C4-2B (cell line): Measurements from ENCODE around the gene DCUN1D3.

Source experiments
- H3K27ac ChIP-seq: fragments of 450-650 bp; 2 replicates; pipeline ENCODE4 v1.5.1; 2017
- CTCF ChIP-seq: fragments of 450-650 bp; conservative IDR thresholded peaks from 2 replicates; pipeline ENCODE4 v1.5.1; 2017; ENCODE audit warnings: mild to moderate bottlenecking
- ZFX ChIP-seq: fragments of 450-650 bp; IDR thresholded peaks from 2 replicates; pipeline ENCODE4 v1.6.1; 2017

DCUN1D3 gene

GRCh38 chr16:20875355-20875650, 24.9 kb downstream of the DCUN1D3 start:
- TF ChIP-seq CTCF (no peak), ZFX (no peak)
- no peak overlapping the region for H3K27ac ChIP-seq

- no peak overlapping the region for H3K27ac ChIP-seq
- TF ChIP-seq ZFX (no peak), CTCF (no peak)
Observed at GRCh38 chr16:20874088-20874581, 26.0 kb downstream of the DCUN1D3 start.

- no peak for TF ChIP-seq ZFX
- TF ChIP-seq CTCF = no peak
- no peak overlapping the region for H3K27ac ChIP-seq
Observed at GRCh38 chr16:20873331-20873730, 26.8 kb downstream of the DCUN1D3 start.

- H3K27ac ChIP-seq = no peak overlapping the region
- TF ChIP-seq CTCF = no peak
- no peak for TF ChIP-seq ZFX
Observed at GRCh38 chr16:20871941-20872815, 28.0 kb downstream of the DCUN1D3 start.

GRCh38 chr16:20871258-20871657, 28.9 kb downstream of the DCUN1D3 start:
- H3K27ac ChIP-seq = no peak overlapping the region
- TF ChIP-seq ZFX (no peak), CTCF (no peak)

GRCh38 chr16:20870122-20870820, 29.9 kb downstream of the DCUN1D3 start:
- no peak overlapping the region for H3K27ac ChIP-seq
- TF ChIP-seq ZFX (no peak), CTCF (no peak)

GRCh38 chr16:20868890-20869289, 31.3 kb downstream of the DCUN1D3 start:
- H3K27ac ChIP-seq = no peak overlapping the region

More at GRCh38 chr16:20868890-20869289, 31.3 kb downstream of the DCUN1D3 start:
- TF ChIP-seq ZFX (no peak), CTCF (no peak)
